Ishikawa (cell line): Measurements from ENCODE around the gene MINDY1.

Experiments
- CEBPB ChIP-seq: IDR thresholded peaks from 2 replicates; pipeline ENCODE4 v1.6.1; 2012
- CREB1 ChIP-seq: IDR thresholded peaks from 2 replicates; pipeline ENCODE4 v1.6.1; 2012; ENCODE audit warnings: low read depth
- EGR1 ChIP-seq: IDR thresholded peaks from 2 replicates; pipeline ENCODE4 v1.6.1; 2012
- EP300 ChIP-seq: IDR thresholded peaks from 2 replicates; pipeline ENCODE4 v1.6.1; 2012; ENCODE audit warnings: borderline replicate concordance
- FOXM1 ChIP-seq: IDR thresholded peaks from 2 replicates; pipeline ENCODE4 v1.6.1; 2012; ENCODE audit warnings: low read depth, borderline replicate concordance
- NFIC ChIP-seq: IDR thresholded peaks from 2 replicates; pipeline ENCODE4 v1.6.1; 2012
- RAD21 ChIP-seq: IDR thresholded peaks from 2 replicates; pipeline ENCODE4 v1.6.1; 2012; ENCODE audit warnings: low read depth
- TAF1 ChIP-seq: IDR thresholded peaks from 2 replicates; pipeline ENCODE4 v1.6.1; 2012; ENCODE audit warnings: low read depth, mild to moderate bottlenecking
- TCF12 ChIP-seq: IDR thresholded peaks from 2 replicates; pipeline ENCODE4 v1.6.1; 2012; ENCODE audit warnings: low read depth
- TEAD4 ChIP-seq: IDR thresholded peaks from 2 replicates; pipeline ENCODE4 v1.6.1; 2012
- YY1 ChIP-seq: IDR thresholded peaks from 2 replicates; pipeline ENCODE4 v1.6.1; 2012; ENCODE audit warnings: low read depth
- ZBTB7A ChIP-seq: IDR thresholded peaks from 2 replicates; pipeline ENCODE4 v1.6.1; 2012; ENCODE audit warnings: low read depth
- TF ChIP-seq, protein P1 (sequence below): IDR thresholded peaks from 2 replicates; pipeline ENCODE4 v1.6.1; 2012
- TF ChIP-seq, protein P2 (sequence below): IDR thresholded peaks from 2 replicates; pipeline ENCODE4 v1.6.1; 2012; ENCODE audit warnings: low read depth, mild to moderate bottlenecking
- TF ChIP-seq, protein P3 (sequence below): IDR thresholded peaks from 2 replicates; pipeline ENCODE4 v1.6.1; 2012

The MINDY1 gene

DNA sequence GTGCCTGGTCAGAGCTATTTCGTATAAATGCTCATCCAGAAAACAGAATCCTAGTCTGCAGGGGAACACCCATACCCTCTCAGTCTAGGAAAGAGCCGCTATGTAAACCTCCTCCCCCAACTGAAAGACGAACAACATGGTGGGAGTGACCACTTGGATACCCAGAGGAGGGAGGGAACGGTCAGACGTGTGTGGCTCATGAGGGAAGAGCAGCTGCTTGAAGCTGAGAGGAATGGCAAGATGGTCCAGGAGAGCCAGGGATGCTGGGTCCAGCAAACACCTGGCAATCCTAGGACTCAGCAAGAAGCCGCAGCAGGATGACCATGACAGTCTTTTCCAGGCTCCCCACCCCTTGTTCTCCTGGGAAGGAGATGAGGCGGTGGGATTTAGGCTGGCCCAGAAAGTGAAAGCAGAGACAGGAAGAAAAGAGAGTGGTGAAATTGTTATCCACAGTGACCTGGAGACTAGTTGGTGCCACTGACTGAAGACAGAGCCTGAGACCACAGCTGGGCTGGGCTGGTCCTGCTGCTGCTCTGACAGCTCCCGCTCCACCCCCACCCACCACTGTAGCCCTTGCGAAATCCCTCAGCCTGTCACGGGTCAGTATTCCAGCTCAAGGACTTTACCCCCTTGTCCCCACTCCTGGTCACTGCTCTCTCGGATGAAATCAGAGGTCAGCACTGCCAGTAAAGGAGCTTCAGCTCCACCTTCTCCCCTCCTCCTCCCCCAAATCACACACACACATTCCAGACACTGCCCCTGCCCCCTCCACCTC lies 35.7 kb downstream of the MINDY1 start:
- TF ChIP-seq CEBPB, result peak; percentile 92
- no peak for TF ChIP-seq NFIC
- no peak for TF ChIP-seq EGR1
- TF ChIP-seq, protein P1, sequence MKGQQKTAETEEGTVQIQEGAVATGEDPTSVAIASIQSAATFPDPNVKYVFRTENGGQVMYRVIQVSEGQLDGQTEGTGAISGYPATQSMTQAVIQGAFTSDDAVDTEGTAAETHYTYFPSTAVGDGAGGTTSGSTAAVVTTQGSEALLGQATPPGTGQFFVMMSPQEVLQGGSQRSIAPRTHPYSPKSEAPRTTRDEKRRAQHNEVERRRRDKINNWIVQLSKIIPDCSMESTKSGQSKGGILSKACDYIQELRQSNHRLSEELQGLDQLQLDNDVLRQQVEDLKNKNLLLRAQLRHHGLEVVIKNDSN, result no peak

DNA sequence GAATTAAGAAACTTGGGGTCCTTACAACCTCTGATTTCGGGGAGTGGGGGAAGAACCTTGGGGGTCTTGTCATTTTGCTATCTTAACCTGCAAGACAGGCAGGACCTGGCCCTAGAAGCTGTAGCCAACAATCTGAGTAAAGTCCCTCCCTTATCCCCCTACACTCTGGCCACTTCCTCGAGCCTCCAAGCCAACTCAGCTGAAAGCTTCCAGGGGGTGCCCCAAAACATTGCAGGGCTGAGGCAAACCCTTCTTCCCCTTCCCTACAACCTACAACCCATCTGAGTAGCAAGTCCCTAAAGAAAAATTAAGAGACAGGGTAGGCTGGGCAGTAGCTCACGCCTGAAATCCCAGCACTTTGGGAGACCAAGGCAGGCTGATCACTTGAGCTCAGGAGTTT lies 37.1 kb downstream of the MINDY1 start:
- TF ChIP-seq, protein P1, result no peak
- TF ChIP-seq, protein P2, sequence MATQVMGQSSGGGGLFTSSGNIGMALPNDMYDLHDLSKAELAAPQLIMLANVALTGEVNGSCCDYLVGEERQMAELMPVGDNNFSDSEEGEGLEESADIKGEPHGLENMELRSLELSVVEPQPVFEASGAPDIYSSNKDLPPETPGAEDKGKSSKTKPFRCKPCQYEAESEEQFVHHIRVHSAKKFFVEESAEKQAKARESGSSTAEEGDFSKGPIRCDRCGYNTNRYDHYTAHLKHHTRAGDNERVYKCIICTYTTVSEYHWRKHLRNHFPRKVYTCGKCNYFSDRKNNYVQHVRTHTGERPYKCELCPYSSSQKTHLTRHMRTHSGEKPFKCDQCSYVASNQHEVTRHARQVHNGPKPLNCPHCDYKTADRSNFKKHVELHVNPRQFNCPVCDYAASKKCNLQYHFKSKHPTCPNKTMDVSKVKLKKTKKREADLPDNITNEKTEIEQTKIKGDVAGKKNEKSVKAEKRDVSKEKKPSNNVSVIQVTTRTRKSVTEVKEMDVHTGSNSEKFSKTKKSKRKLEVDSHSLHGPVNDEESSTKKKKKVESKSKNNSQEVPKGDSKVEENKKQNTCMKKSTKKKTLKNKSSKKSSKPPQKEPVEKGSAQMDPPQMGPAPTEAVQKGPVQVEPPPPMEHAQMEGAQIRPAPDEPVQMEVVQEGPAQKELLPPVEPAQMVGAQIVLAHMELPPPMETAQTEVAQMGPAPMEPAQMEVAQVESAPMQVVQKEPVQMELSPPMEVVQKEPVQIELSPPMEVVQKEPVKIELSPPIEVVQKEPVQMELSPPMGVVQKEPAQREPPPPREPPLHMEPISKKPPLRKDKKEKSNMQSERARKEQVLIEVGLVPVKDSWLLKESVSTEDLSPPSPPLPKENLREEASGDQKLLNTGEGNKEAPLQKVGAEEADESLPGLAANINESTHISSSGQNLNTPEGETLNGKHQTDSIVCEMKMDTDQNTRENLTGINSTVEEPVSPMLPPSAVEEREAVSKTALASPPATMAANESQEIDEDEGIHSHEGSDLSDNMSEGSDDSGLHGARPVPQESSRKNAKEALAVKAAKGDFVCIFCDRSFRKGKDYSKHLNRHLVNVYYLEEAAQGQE, result no peak
- no peak for TF ChIP-seq CEBPB
- no peak for TF ChIP-seq ZBTB7A
- TF ChIP-seq EP300, result no peak
- no peak for TF ChIP-seq TCF12
- TF ChIP-seq RAD21, result no peak
- TF ChIP-seq CREB1, result no peak
- TF ChIP-seq EGR1, result no peak
- no peak for TF ChIP-seq NFIC
- TF ChIP-seq TEAD4, result no peak
- TF ChIP-seq TAF1, result no peak

DNA sequence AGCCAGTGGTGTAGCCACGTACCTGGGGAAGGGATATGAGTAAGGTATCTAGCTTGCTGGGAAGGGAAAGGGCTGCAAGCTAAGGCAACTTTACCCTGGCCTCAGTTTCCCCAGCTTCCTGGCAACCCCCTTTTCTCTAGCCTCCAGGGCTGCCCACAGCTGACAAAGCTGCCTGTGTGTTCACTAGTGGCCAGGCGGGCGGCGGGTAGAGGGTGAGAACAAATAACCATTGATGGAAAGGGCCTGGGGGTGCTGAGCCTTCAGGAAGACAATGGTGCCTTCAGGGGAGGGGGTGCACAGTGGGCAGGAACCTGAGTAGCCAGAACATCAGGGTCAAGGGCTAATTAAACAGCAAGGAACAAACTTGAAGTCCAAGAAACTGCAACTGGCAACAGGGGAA lies 38.2 kb downstream of the MINDY1 start:
- TF ChIP-seq RAD21 (no peak), FOXM1 (no peak), EP300 (no peak), TEAD4 (no peak)

DNA sequence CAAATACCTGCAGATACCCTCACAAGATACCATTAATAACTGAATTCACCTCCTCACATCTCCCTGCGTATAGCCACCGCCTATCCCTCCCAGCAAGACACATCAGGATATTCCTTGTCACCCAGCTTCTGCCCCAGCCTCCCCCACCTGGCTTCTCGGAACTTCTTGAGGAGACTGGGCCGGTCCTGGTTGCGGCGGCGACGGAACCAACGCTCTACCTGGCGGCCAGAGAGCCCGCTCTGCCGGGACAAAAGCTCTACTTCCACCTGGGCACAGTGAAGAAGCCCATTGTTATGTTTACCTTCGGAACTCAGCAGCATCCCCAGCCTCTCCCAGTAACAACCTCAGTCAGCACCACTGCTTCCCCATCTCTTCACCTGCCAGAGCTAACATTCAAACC lies 38.8 kb downstream of the MINDY1 start:
- TF ChIP-seq, protein P1, result no peak
- no peak for TF ChIP-seq YY1
- no peak for TF ChIP-seq TEAD4
- no peak for TF ChIP-seq ZBTB7A
- TF ChIP-seq EP300, result no peak
- TF ChIP-seq NFIC, result no peak
- no peak for TF ChIP-seq TAF1
- TF ChIP-seq CEBPB, result no peak

DNA sequence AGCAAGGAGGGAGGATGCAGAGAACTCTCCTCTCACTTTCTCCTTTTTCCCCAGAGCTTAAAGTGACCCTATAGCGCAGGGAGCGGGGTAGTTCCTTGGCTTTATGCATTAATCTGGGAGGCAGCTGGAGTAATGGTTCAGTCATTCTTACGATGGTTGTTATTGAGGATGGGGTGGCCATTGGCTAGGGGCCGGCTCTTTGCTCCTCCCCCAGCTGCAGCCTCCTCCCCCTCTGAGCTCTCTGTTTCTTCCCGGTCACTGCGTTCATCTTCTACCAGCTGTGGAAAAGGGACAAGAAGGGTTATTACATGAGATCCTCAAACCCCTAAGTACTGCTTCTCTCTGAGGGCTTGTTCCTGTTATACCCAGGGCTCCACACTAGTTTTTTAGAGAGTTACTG lies 40.7 kb downstream of the MINDY1 start:
- TF ChIP-seq RAD21 (no peak), FOXM1 (no peak), EGR1 (no peak), ZBTB7A (no peak), NFIC (no peak), TAF1 (no peak), TCF12 (no peak), CEBPB (no peak), EP300 (no peak), YY1 (no peak), CREB1 (no peak), TEAD4 (no peak)
- TF ChIP-seq, protein P2, result no peak
- TF ChIP-seq, protein P1, result no peak
- TF ChIP-seq, protein P3, sequence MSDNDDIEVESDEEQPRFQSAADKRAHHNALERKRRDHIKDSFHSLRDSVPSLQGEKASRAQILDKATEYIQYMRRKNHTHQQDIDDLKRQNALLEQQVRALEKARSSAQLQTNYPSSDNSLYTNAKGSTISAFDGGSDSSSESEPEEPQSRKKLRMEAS, result no peak

DNA sequence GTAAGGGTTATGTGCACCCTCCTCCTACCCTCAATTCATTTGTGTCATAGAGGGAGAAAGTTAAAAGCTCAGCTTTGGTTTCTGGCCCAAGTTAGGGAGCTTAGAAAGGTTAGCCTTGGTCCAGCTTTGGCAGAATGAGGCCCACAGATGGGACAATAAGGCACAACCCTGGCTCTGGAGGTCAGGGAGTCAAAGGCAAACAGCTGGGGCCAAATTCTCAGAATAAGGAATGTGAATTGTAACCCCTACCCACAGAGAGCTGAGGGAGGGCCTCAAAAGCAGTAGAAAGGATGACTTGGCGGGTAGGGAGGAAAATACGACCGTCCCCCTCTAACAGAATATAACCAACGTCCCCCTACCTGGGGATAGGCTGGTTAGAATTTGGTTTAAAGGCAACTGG lies 41.1 kb downstream of the MINDY1 start:
- TF ChIP-seq TEAD4, result no peak
- no peak for TF ChIP-seq CREB1
- no peak for TF ChIP-seq EGR1
- TF ChIP-seq, protein P2, result no peak
- TF ChIP-seq EP300, result no peak
- no peak for TF ChIP-seq ZBTB7A
- no peak for TF ChIP-seq YY1
- TF ChIP-seq FOXM1, result no peak
- TF ChIP-seq, protein P1, result no peak
- TF ChIP-seq NFIC, result no peak
